ENCODE measurements around the gene CDYL2.

CDYL2 gene

DNA sequence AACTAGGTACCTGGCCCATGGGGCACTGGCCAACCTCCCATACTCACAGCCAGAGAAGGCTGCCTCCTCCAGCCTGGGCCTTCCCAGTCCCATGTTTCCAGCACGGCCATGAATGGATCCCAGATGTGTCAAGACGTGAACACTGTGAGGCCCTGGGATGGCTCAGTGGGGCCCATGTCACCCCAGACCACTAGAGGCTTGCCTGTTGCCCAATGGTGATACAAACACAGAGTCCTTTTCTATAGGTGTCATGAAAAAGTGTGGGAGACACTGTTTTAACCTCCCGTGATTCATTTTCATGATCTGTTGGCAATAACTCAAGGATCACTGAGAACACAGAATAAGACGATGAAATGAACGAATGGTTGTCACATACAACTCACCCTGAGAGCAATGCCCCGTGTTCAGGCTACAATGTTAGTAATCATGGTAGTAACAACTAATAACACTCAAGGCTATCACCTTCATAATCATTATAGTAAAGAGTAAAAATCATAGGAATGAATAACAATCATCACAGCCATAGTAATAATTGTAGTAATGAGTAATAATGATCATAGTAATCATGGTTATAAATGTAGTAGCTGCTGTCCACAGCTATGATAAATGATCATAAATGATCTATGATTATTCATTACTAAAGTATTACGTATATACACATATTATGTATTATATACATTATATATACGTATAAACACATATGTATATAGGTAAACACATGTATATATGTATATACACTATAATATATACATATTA, 199.6 kb downstream of the CDYL2 start:
- H3K4me1 ChIP-seq (ENCODE audit: control insufficient read depth, low read depth, low read length), result no peaks in the 10 kb centered on the region
- H3K9me3 ChIP-seq (ENCODE audit: control insufficient read depth, low read depth, low read length), result no peaks in the 10 kb centered on the region
- no peaks in the 10 kb centered on the region for H3K36me3 ChIP-seq (ENCODE audit: control insufficient read depth, low read depth, low read length)
- no peak overlapping the region for H3K27ac ChIP-seq (ENCODE audit: low read length)
- no peak overlapping the region for H3K4me3 ChIP-seq (ENCODE audit: low read length)
- H3K27me3 ChIP-seq (ENCODE audit: control insufficient read depth, insufficient read depth, low read length), result no peaks in the 10 kb centered on the region
- no peak overlapping the region for H3K9ac ChIP-seq (ENCODE audit: low read length)

DNA sequence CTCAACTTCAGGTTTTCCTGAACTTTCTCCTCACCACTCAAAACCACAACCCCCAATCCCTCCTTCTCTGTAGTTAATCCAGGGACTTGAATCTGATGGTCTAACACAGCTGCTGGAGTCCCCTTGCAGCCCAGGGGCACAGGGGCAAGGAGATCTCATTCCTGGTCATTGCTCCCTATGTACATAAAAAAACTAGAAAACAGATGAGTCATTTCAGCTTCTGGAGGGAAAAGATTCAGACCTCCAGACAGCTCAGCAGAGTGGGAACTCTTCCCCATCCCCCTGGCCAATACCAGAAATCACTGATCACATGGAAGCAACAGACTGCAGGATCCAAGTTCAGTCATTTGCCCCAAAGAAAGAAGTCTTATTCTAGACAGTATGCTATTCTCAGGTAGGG, 201.5 kb downstream of the CDYL2 start:
- Histone ChIP-seq H3K27ac (ENCODE audit: low read length) (no peak overlapping the region), H3K4me3 (ENCODE audit: low read length) (no peak overlapping the region), H3K9me3 (ENCODE audit: control insufficient read depth, low read depth, low read length) (no peaks in the 10 kb centered on the region), H3K4me1 (ENCODE audit: control insufficient read depth, low read depth, low read length) (no peaks in the 10 kb centered on the region), H3K27me3 (ENCODE audit: control insufficient read depth, insufficient read depth, low read length) (no peaks in the 10 kb centered on the region), H3K9ac (ENCODE audit: low read length) (no peak overlapping the region), H3K36me3 (ENCODE audit: control insufficient read depth, low read depth, low read length) (no peaks in the 10 kb centered on the region)

DNA sequence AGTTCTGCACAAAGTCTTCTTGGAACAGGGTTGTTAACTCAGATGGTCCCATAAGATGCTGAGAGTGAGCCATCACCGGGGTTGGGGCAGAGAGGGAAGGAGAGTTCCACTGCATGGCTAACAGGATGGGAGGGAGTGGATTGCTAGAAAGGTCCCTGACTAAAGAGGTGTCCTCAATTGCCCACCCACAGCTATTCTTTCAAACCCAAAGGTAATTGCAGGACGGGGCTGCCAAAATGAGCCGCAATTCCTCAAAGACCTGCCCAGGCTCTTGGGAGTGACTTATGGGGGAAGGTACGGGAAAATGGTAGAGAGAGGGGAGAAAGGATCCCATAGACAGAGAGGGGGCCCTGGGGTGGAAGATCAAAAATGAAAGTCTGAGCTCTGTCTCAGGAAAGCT, 203.2 kb downstream of the CDYL2 start:
- Histone ChIP-seq H3K4me1 (ENCODE audit: control insufficient read depth, low read depth, low read length) (no peaks in the 10 kb centered on the region), H3K36me3 (ENCODE audit: control insufficient read depth, low read depth, low read length) (no peaks in the 10 kb centered on the region), H3K9ac (ENCODE audit: low read length) (no peak overlapping the region), H3K4me3 (ENCODE audit: low read length) (no peak overlapping the region), H3K27me3 (ENCODE audit: control insufficient read depth, insufficient read depth, low read length) (no peaks in the 10 kb centered on the region), H3K27ac (ENCODE audit: low read length) (no peak overlapping the region), H3K9me3 (ENCODE audit: control insufficient read depth, low read depth, low read length) (no peaks in the 10 kb centered on the region)

DNA sequence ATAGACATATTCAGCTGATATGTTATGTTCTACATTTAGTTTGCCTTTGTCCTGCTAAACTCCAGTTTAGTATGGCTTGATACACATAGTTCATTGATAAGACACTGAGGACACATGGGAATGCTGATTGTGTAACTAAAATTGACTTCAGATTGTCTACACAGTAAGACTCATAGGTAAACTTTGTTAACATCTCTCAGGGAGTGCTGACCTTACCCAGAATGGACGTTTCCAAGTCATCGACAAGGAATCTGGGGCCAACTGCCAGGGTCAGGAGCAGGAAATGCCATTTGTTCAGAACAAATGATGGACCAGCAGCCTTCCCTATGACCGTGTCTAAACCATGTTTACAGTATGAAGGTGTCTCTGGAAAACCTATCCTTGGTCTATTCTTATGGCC, 204.9 kb downstream of the CDYL2 start:
- Histone ChIP-seq H3K27me3 (ENCODE audit: control insufficient read depth, insufficient read depth, low read length) (no peaks in the 10 kb centered on the region), H3K9me3 (ENCODE audit: control insufficient read depth, low read depth, low read length) (no peaks in the 10 kb centered on the region), H3K36me3 (ENCODE audit: control insufficient read depth, low read depth, low read length) (no peaks in the 10 kb centered on the region), H3K4me1 (ENCODE audit: control insufficient read depth, low read depth, low read length) (no peaks in the 10 kb centered on the region), H3K9ac (ENCODE audit: low read length) (no peak overlapping the region), H3K4me3 (ENCODE audit: low read length) (no peak overlapping the region), H3K27ac (ENCODE audit: low read length) (no peak overlapping the region)

DNA sequence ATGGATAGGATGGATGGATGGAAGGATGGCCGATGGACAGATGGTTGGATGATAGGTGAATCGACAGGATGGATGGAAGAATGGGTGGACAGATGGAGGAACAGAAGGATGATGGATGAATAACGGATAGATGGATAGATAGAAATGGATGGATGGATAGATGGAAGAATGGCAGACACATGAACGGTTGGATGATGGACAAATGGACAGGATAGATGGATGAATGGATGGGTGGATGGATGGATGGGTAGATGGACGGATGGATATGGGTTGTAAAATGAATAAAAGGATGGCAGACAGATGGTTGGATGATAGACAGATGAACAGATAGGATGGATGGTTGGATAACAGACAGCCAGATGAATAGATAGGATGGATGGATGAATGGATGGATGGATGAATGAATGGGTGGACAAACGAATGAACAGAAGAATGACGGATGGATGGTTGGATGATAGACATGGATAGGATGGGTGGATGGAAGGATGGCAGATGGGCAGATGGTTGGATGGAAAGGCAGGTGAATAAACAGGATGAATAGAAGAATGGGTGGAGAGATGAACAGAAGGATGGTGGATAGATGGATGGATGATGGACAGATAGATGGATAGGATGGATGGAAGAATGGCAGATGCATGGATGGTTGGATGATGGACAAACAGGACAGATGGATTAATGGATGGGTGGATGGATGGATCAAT, 207.7 kb downstream of the CDYL2 start:
- no peaks in the 10 kb centered on the region for H3K4me1 ChIP-seq (ENCODE audit: control insufficient read depth, low read depth, low read length)
- no peaks in the 10 kb centered on the region for H3K27me3 ChIP-seq (ENCODE audit: control insufficient read depth, insufficient read depth, low read length)
- no peak overlapping the region for H3K9ac ChIP-seq (ENCODE audit: low read length)
- no peak overlapping the region for H3K27ac ChIP-seq (ENCODE audit: low read length)
- no peaks in the 10 kb centered on the region for H3K9me3 ChIP-seq (ENCODE audit: control insufficient read depth, low read depth, low read length)
- no peaks in the 10 kb centered on the region for H3K36me3 ChIP-seq (ENCODE audit: control insufficient read depth, low read depth, low read length)
- no peak overlapping the region for H3K4me3 ChIP-seq (ENCODE audit: low read length)

DNA sequence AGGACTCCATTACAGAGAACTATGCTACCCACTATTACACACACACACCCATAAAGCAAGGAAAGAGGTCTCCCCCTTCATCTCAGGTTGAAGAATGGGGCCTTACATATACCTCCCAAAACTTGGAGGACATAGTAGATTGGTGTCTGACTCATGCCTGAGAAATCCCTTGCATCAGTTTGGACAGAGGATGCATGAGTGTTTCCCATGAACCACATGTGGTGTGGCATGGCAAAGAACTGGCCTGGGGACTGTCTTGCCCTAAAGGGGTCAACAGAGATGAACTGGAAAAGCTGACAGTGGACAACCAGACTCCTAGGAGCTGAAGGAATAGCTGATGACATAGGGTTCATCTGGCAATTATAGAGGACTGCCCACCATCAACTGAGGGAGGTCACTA, 209.6 kb downstream of the CDYL2 start:
- H3K27ac ChIP-seq (ENCODE audit: low read length), result no peak overlapping the region
- H3K9ac ChIP-seq (ENCODE audit: low read length), result no peak overlapping the region

DNA sequence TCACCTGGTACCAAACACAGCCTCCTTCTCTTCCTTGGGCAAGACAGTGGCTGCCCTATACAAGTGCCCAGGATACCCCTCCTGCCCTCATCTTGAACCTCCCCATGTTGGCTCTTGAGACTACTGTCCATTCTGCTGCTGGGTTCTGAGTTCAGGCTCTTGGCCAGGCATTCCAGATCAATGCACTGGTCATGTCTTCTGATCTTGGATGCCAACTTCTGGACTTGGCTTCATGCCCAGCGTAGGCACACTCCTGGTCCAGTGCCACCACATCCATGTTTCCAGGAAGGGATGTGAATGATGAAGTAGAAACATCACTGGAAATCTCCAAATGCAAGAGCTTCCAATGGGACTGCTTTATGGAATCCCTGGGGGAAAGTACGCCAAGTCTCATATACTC, 212.1 kb downstream of the CDYL2 start:
- H3K4me1 ChIP-seq (ENCODE audit: control insufficient read depth, low read depth, low read length), result no peaks in the 10 kb centered on the region

More for the DNA sequence above, 209.6 kb downstream of the CDYL2 start:
- H3K4me3 ChIP-seq (ENCODE audit: low read length), result no peak overlapping the region
- H3K27me3 ChIP-seq (ENCODE audit: control insufficient read depth, insufficient read depth, low read length), result no peaks in the 10 kb centered on the region
- no peaks in the 10 kb centered on the region for H3K4me1 ChIP-seq (ENCODE audit: control insufficient read depth, low read depth, low read length)
- no peaks in the 10 kb centered on the region for H3K36me3 ChIP-seq (ENCODE audit: control insufficient read depth, low read depth, low read length)
- H3K9me3 ChIP-seq (ENCODE audit: control insufficient read depth, low read depth, low read length), result no peaks in the 10 kb centered on the region

DNA sequence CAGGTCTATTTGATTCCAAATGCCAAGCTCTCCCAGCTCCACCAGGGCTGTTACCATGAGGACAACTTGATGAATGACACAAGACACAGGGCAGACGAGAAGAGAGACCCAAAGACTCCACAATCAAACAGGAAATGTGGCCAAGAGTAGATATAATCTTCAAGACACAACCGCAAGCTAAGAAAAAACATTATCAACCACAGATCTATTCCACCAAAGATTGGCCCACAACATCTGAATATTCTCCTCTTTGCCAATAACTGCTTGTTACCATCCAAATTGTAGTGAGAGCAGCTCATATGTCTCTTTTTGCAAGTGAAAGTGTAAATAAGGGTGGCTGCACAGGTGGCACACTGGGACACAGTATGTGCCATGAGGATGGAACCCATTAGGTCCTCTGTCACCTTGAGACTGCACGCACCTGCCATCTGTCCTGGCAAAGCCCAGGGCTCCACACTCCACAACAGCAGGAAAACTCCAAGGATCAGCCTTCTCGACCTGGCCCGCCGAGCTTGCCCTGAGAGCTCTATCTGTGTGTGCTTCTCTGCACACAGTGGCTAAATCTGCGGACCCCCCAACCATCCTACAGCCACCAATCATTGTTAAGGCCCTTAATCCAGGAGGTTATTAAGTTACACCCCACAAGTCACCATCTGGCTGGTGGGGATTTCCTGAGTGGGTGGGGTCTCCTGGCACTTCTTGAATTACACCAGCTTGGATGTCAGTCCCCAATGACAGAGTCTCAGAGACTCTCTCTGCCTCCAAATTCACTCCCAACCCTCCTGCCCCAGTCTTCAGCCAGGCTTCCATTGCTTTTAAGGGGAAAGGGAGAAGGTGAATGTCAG, 213.1 kb downstream of the CDYL2 start:
- Histone ChIP-seq H3K9me3 (ENCODE audit: control insufficient read depth, low read depth, low read length) (no peaks in the 10 kb centered on the region), H3K4me3 (ENCODE audit: low read length) (no peak overlapping the region), H3K27ac (ENCODE audit: low read length) (no peak overlapping the region), H3K4me1 (ENCODE audit: control insufficient read depth, low read depth, low read length) (no peaks in the 10 kb centered on the region), H3K27me3 (ENCODE audit: control insufficient read depth, insufficient read depth, low read length) (no peaks in the 10 kb centered on the region), H3K36me3 (ENCODE audit: control insufficient read depth, low read depth, low read length) (no peaks in the 10 kb centered on the region), H3K9ac (ENCODE audit: low read length) (no peak overlapping the region)

More for the DNA sequence above, 212.1 kb downstream of the CDYL2 start:
- Histone ChIP-seq H3K9me3 (ENCODE audit: control insufficient read depth, low read depth, low read length) (no peaks in the 10 kb centered on the region), H3K36me3 (ENCODE audit: control insufficient read depth, low read depth, low read length) (no peaks in the 10 kb centered on the region), H3K9ac (ENCODE audit: low read length) (no peak overlapping the region), H3K4me3 (ENCODE audit: low read length) (no peak overlapping the region), H3K27ac (ENCODE audit: low read length) (no peak overlapping the region), H3K27me3 (ENCODE audit: control insufficient read depth, insufficient read depth, low read length) (no peaks in the 10 kb centered on the region)

DNA sequence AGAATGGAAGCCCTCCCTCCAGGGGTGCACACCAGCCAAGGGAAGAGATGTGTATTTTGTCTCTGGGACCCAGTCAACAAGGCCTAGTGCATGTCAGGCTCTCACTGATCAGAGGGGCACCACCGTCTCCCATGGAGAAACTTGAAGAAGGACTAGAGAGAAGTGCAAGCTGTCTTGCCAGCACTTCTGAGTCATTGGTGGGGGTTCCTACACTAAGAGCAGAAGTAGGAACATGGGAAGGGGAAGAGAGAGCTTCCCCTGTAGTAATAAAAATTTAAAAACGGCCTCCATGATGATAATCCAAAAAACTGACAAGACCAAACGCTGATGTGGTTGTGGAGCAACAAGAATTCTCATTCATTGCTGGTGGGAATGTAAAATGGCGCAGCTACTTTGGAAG, 217.3 kb downstream of the CDYL2 start:
- no peaks in the 10 kb centered on the region for H3K4me1 ChIP-seq (ENCODE audit: control insufficient read depth, low read depth, low read length)
- H3K9me3 ChIP-seq (ENCODE audit: control insufficient read depth, low read depth, low read length), result no peaks in the 10 kb centered on the region
- no peak overlapping the region for H3K4me3 ChIP-seq (ENCODE audit: low read length)
- H3K27me3 ChIP-seq (ENCODE audit: control insufficient read depth, insufficient read depth, low read length), result no peaks in the 10 kb centered on the region
- no peaks in the 10 kb centered on the region for H3K36me3 ChIP-seq (ENCODE audit: control insufficient read depth, low read depth, low read length)
- no peak overlapping the region for H3K9ac ChIP-seq (ENCODE audit: low read length)
- no peak overlapping the region for H3K27ac ChIP-seq (ENCODE audit: low read length)

DNA sequence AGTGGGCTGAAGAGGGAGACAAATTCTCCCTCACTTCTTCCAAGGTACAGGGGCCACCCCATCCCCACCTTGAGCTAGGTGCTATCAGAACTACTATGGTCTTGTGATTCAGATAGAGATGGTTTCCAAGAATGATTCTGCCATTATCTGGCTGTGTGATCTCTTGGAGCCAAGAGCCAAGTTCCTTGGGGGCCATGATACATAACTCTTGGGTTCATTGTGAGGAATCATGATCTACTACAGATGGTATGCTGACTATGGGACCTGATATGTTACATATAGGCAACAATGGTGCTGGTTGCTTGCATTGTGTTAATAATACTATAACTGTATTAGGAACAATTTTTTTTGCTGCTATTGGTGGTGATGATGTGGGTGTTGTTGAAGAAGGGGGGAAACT, 217.9 kb downstream of the CDYL2 start:
- Histone ChIP-seq H3K9me3 (ENCODE audit: control insufficient read depth, low read depth, low read length) (no peaks in the 10 kb centered on the region), H3K9ac (ENCODE audit: low read length) (no peak overlapping the region), H3K4me1 (ENCODE audit: control insufficient read depth, low read depth, low read length) (no peaks in the 10 kb centered on the region), H3K4me3 (ENCODE audit: low read length) (no peak overlapping the region), H3K36me3 (ENCODE audit: control insufficient read depth, low read depth, low read length) (no peaks in the 10 kb centered on the region), H3K27ac (ENCODE audit: low read length) (no peak overlapping the region), H3K27me3 (ENCODE audit: control insufficient read depth, insufficient read depth, low read length) (no peaks in the 10 kb centered on the region)

DNA sequence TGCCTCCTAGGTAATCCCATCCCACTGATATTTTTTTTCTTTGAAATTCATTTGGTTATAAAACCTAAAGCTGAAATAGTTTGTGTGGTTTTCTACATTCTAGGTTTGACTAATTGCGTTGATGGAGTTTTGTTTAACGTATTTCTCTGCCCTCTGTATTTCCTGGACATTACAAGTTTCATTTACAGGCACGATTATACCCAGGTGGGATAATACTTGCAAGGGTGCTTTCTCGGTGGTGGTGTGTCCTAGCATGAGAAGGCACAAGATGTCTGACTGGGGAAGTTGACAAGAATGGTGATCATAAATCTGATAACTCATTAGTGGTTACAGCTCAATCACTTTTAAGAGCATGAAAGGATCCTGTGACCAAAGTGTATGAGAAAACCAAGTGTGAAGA, 218.6 kb downstream of the CDYL2 start:
- no peak overlapping the region for H3K27ac ChIP-seq (ENCODE audit: low read length)
- H3K27me3 ChIP-seq (ENCODE audit: control insufficient read depth, insufficient read depth, low read length), result no peaks in the 10 kb centered on the region
- H3K9me3 ChIP-seq (ENCODE audit: control insufficient read depth, low read depth, low read length), result no peaks in the 10 kb centered on the region
- no peak overlapping the region for H3K4me3 ChIP-seq (ENCODE audit: low read length)
- H3K4me1 ChIP-seq (ENCODE audit: control insufficient read depth, low read depth, low read length), result no peaks in the 10 kb centered on the region
- no peaks in the 10 kb centered on the region for H3K36me3 ChIP-seq (ENCODE audit: control insufficient read depth, low read depth, low read length)
- H3K9ac ChIP-seq (ENCODE audit: low read length), result no peak overlapping the region
